Thyroid gland (tissue), 4 donors: Measurements from ENCODE around the gene BAK1. TPM values are rescaled to one million over a fixed set of nuclear protein-coding genes. Genes with fewer than 3 reads are reported as not detected.
"Not testable (repeated sequence)": the region's sequence is repeated elsewhere in the genome, so short reads cannot be mapped to it uniquely, and the experiment has no call there.

Experiments
- DNase-seq, 2 donors: peaks; one replicate each; pipeline ENCODE4 v3.0.0-alpha.2; 2019
- H3K27ac ChIP-seq, 3 donors: fragments of 200-600 bp; sonication (generic); 1 replicate in 2 of 3; 2 replicates in 1 of 3; pipeline ENCODE4 v1.5.1; 2016 to 2019; ENCODE audit warnings: mild to moderate bottlenecking in 1 of 3, moderate library complexity in 1 of 3
- H3K27me3 ChIP-seq: fragments of 200-600 bp; sonication (generic); one replicate; pipeline ENCODE4 v1.5.1; 2019
- H3K36me3 ChIP-seq, 2 donors: fragments of 200-600 bp; sonication (generic); one replicate each; pipeline ENCODE4 v1.5.1; 2016 to 2019
- H3K4me1 ChIP-seq, 2 donors: fragments of 200-600 bp; sonication (generic); one replicate each; pipeline ENCODE4 v1.5.1; 2017 to 2019
- H3K4me3 ChIP-seq, 3 donors: fragments of 200-600 bp; sonication (generic); replicated peaks in 1 of 3; 1 replicate in 2 of 3; 2 replicates in 1 of 3; pipeline ENCODE4 v1.5.1; 2016; ENCODE audit warnings: mild to moderate bottlenecking in 1 of 3
- H3K9me3 ChIP-seq: fragments of 200-600 bp; sonication (generic); one replicate; pipeline ENCODE4 v1.5.1; 2017
- POLR2A ChIP-seq, 2 donors: fragments of 450-650 bp; IDR thresholded peaks; one replicate each; pipeline ENCODE4 v1.6.1; 2017; ENCODE audit warnings: antibody characterized with exemption in 2 of 2, mild to moderate bottlenecking in 2 of 2, moderate library complexity in 1 of 2
- WGBS, 2 donors: methylation state at CpG; one replicate each; pipeline ENCODE4 v1.1.5; 2017; 5-methylcytosine and 5-hydroxymethylcytosine counted together
- intact Hi-C: fragments of 100-400 bp; cut with DNase I; formaldehyde crosslinking; loops from one replicate; pipeline ENCODE4 v1.15.1; 2023
- total RNA-seq, 4 donors: library from RNA; depleted of rRNA; stranded (reverse); fragments of >200 nt; gene quantifications; one replicate each; pipeline ENCODE4 v1.2.3, GENCODE V29; 2016
- TF ChIP-seq, protein P1 (sequence below), 6 experiments: fragments of 200-600 bp in 3 of 6; fragments of 450-650 bp in 3 of 6; sonication (generic) in 3 of 6; IDR thresholded peaks; one replicate each; pipeline ENCODE4 v1.5.1; 2016 to 2019; ENCODE audit warnings: antibody characterized with exemption in 6 of 6, mild to moderate bottlenecking in 2 of 6, inconsistent platforms in 1 of 6, moderate library complexity in 1 of 6

BAK1 gene
- total RNA-seq, 4 donors from 2014 or later: 2.3 to 8.5 (median 4.6) TPM

DNA sequence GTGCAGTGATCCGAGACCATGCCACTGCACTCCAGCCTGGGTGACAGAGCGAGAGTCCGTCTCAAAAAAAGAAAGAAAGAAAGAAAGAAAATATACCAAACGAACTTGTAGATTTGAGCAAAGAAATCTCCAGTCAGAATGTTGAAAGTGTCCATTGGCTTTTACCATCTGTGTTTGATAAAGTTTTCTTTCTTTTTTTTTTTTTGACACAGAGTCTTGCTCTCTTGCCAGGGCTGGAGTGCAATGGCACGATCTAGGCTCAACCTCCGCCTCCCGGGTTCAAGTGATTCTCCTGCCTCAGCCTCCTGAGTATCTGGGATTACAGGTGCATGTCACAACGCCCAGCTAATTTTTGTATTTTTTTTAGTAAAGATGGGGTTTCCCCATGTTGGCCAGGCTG lies 21.3 kb downstream of the BAK1 start:
- WGBS, 2 donors: 87 to 89% methylated on average over 8 of the region's 8 CpGs
- no peak for TF ChIP-seq POLR2A (IDR thresholded peaks at IDR 0.05)
- TF ChIP-seq, protein P1, sequence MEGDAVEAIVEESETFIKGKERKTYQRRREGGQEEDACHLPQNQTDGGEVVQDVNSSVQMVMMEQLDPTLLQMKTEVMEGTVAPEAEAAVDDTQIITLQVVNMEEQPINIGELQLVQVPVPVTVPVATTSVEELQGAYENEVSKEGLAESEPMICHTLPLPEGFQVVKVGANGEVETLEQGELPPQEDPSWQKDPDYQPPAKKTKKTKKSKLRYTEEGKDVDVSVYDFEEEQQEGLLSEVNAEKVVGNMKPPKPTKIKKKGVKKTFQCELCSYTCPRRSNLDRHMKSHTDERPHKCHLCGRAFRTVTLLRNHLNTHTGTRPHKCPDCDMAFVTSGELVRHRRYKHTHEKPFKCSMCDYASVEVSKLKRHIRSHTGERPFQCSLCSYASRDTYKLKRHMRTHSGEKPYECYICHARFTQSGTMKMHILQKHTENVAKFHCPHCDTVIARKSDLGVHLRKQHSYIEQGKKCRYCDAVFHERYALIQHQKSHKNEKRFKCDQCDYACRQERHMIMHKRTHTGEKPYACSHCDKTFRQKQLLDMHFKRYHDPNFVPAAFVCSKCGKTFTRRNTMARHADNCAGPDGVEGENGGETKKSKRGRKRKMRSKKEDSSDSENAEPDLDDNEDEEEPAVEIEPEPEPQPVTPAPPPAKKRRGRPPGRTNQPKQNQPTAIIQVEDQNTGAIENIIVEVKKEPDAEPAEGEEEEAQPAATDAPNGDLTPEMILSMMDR (IDR thresholded peaks at IDR 0.05): no peak
- no peak for DNase-seq
- no peaks in the 10 kb centered on the region for H3K27me3 ChIP-seq
- H3K4me1 ChIP-seq: no peaks in the 10 kb centered on the region
- no peaks in the 10 kb centered on the region for H3K36me3 ChIP-seq
- intact Hi-C loops: no loop called here
- no peak overlapping the region for H3K4me3 ChIP-seq
- no peaks in the 10 kb centered on the region for H3K9me3 ChIP-seq
- no peak overlapping the region for H3K27ac ChIP-seq

DNA sequence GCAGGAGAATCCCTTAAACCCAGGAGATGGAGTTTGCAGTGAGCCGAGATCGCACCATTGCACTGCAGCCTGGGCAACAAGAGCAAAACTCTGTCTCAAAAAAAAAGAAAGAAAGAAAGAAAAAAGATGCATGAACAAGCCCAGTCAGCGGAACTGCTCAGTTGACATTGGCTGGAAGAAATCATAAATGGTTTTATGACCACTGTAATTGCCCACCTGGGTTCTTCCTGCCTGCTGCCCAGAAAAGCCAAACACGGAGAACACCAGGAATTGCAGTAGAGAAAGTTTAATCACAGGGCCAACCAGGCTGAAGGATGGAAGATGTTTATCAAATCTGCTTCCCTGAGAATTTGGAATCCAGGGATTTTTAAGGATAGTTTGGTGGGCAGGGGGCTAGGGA lies 22.7 kb downstream of the BAK1 start:
- WGBS, 2 donors: 90 to 98% methylated on average over 4 of the region's 4 CpGs
- intact Hi-C loops: no loop called here
- TF ChIP-seq, protein P1 (IDR thresholded peaks at IDR 0.05): no peak
- no peak for TF ChIP-seq POLR2A (IDR thresholded peaks at IDR 0.05)
- no peaks in the 10 kb centered on the region for H3K9me3 ChIP-seq
- H3K4me3 ChIP-seq: no peak overlapping the region
- H3K36me3 ChIP-seq: no peaks in the 10 kb centered on the region
- no peak overlapping the region for H3K27ac ChIP-seq
- DNase-seq: no peak
- no peaks in the 10 kb centered on the region for H3K27me3 ChIP-seq
- no peaks in the 10 kb centered on the region for H3K4me1 ChIP-seq

DNA sequence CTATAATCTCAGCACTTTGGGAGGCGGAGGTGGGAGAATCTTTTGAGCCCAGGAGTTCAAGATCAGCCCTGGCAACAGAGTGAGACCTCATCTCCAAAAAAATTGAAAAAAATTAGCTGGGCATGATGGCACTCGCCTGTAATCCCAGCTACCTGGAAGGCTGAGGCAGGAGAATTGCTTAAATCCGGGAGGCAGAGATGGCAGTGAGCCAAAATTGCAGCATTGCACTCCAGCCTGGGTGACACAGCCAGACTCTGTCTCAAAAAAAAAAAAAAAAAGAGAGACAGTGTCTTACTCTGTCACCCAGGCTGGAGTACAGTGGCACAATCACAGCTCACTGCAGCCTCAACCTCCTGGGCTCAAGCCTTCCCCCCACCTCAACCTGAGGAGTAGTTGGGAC lies 27.2 kb downstream of the BAK1 start:
- H3K9me3 ChIP-seq, intact Hi-C loops, H3K27ac ChIP-seq, H3K27me3 ChIP-seq, H3K36me3 ChIP-seq, H3K4me1 ChIP-seq, H3K4me3 ChIP-seq: not testable (repeated sequence)
- peak; percentile 44 to 51 for DNase-seq
- WGBS, 2 donors: 45 to 54% methylated on average over 3 of the region's 3 CpGs

DNA sequence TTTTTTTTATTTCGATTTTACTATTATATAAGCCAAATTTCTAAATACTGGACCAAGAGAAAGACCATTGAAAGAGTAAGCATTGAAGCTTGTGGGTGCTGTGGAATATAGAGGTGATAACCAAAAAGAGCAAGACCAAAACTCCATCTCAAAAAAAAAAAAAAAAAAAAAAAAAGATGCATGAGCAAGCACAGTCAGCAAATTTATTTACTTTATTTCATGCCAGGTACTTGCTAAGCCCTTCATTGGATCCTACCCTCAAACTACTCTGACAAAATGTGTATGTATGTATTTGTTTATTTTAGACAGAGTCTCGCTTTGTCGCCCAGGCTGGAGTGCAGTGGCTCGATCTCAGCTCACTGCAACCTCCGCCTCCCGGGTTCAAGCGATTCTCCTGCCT lies 27.8 kb downstream of the BAK1 start:
- intact Hi-C loops: no loop called here
- no peaks in the 10 kb centered on the region for H3K9me3 ChIP-seq
- no peaks in the 10 kb centered on the region for H3K27me3 ChIP-seq
- H3K36me3 ChIP-seq: no peaks in the 10 kb centered on the region
- no peak for DNase-seq
- no peak overlapping the region for H3K4me3 ChIP-seq
- TF ChIP-seq POLR2A (IDR thresholded peaks at IDR 0.05): no peak
- TF ChIP-seq, protein P1 (IDR thresholded peaks at IDR 0.05): no peak
- 85% methylated on average over 7 of the region's 7 CpGs for WGBS, 2 donors
- no peak overlapping the region for H3K27ac ChIP-seq
- H3K4me1 ChIP-seq: no peaks in the 10 kb centered on the region

DNA sequence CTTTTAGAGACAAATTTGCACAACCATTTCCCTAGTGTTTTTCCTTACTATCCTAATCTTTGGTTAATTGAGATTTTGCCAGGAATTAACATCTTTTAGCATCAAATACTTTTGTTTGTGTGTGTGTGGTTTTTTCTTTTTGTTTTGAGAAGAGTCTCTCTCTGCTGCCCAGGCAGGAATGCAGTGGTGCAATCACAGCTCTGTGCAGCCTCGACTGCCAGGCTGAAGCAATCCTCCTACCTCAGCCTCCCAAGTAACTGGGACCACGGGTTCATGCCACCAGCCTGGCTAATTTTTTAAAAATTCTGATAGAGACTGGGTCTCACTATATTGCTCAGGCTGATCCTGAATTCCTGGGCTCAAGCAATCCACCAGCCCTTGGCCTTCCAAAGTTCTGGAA lies 28.5 kb downstream of the BAK1 start:
- Histone ChIP-seq H3K36me3 (no peaks in the 10 kb centered on the region), H3K9me3 (no peaks in the 10 kb centered on the region), H3K27ac (no peak overlapping the region), H3K4me3 (no peak overlapping the region), H3K27me3 (no peaks in the 10 kb centered on the region), H3K4me1 (no peaks in the 10 kb centered on the region)
- intact Hi-C loops: no loop called here
- DNase-seq: no peak
- WGBS, 2 donors: 78 to 83% methylated on average over 2 of the region's 2 CpGs
- TF ChIP-seq, protein P1 (IDR thresholded peaks at IDR 0.05): no peak
- no peak for TF ChIP-seq POLR2A (IDR thresholded peaks at IDR 0.05)

DNA sequence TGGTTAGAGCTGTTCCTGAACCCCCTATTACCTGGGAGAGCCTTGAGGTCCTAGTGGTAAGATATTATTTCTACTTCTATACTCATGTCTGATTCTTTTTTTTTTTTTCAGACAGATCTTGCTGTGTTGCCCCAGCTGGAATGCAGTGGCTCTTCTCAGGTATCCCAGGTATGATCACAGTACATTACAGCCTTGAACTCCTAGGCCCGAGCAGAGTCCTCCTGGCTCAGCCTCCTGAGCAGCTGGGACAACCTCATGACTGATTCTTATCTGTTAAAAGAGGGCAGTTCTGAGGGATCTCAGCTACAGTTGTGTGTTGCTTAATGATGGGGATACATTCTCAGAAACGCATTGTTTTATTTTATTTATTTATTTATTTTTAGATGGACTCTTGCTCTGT lies 30.2 kb downstream of the BAK1 start:
- DNase-seq: no peak
- intact Hi-C loops: no loop called here
- H3K9me3 ChIP-seq: no peaks in the 10 kb centered on the region
- TF ChIP-seq, protein P1 (IDR thresholded peaks at IDR 0.05): no peak
- no peak for TF ChIP-seq POLR2A (IDR thresholded peaks at IDR 0.05)
- H3K36me3 ChIP-seq: no peaks in the 10 kb centered on the region
- no peaks in the 10 kb centered on the region for H3K4me1 ChIP-seq
- WGBS, 2 donors: 93 to 97% methylated on average over 2 of the region's 2 CpGs
- H3K27ac ChIP-seq: no peak overlapping the region
- H3K27me3 ChIP-seq: no peaks in the 10 kb centered on the region
- no peak overlapping the region for H3K4me3 ChIP-seq
